Measurements from ENCODE around the gene CDH23.

The CDH23 gene

GRCh38 chr10:71534568-71535194 is 138.0 kb downstream of the CDH23 start:
- no peak for DNase-seq (ENCODE audit: low read depth, low spot score)

GRCh38 chr10:71536332-71536731 is 139.6 kb downstream of the CDH23 start:
- DNase-seq (ENCODE audit: low read depth, low spot score) = no peak

- DNase-seq (ENCODE audit: low read depth, low spot score) = no peak
Measured at GRCh38 chr10:71537125-71537524, 140.4 kb downstream of the CDH23 start.

- DNase-seq (ENCODE audit: low read depth, low spot score) = no peak
Measured at GRCh38 chr10:71537681-71538080, 141.0 kb downstream of the CDH23 start.

- DNase-seq (ENCODE audit: low read depth, low spot score) = no peak
Measured at GRCh38 chr10:71538608-71539260, 142.0 kb downstream of the CDH23 start.

- DNase-seq (ENCODE audit: low read depth, low spot score) = no peak
Measured at GRCh38 chr10:71539442-71540118, 142.9 kb downstream of the CDH23 start.

GRCh38 chr10:71542478-71542877 is 145.8 kb downstream of the CDH23 start:
- DNase-seq (ENCODE audit: low read depth, low spot score) = no peak

GRCh38 chr10:71543608-71544170 is 147.0 kb downstream of the CDH23 start:
- no peak for DNase-seq (ENCODE audit: low read depth, low spot score)

GRCh38 chr10:71545001-71545400 is 148.3 kb downstream of the CDH23 start:
- DNase-seq (ENCODE audit: low read depth, low spot score) = no peak

GRCh38 chr10:71546220-71546619 is 149.5 kb downstream of the CDH23 start:
- DNase-seq (ENCODE audit: low read depth, low spot score) = no peak

GRCh38 chr10:71547312-71547711 is 150.6 kb downstream of the CDH23 start:
- no peak for DNase-seq (ENCODE audit: low read depth, low spot score)

GRCh38 chr10:71547876-71548846 is 151.4 kb downstream of the CDH23 start:
- DNase-seq (ENCODE audit: low read depth, low spot score) = no peak

GRCh38 chr10:71549766-71550533 is 153.2 kb downstream of the CDH23 start:
- no peak for DNase-seq (ENCODE audit: low read depth, low spot score)

- DNase-seq (ENCODE audit: low read depth, low spot score) = no peak
Measured at GRCh38 chr10:71550628-71551027, 153.9 kb downstream of the CDH23 start.

- DNase-seq (ENCODE audit: low read depth, low spot score) = no peak
Measured at GRCh38 chr10:71551970-71552369, 155.2 kb downstream of the CDH23 start.

- DNase-seq (ENCODE audit: low read depth, low spot score) = no peak
Measured at GRCh38 chr10:71553432-71553831, 156.7 kb downstream of the CDH23 start.

GRCh38 chr10:71554671-71555070 is 158.0 kb downstream of the CDH23 start:
- no peak for DNase-seq (ENCODE audit: low read depth, low spot score)

GRCh38 chr10:71555087-71555723 is 158.5 kb downstream of the CDH23 start:
- no peak for DNase-seq (ENCODE audit: low read depth, low spot score)

GRCh38 chr10:71555724-71556119 is 159.0 kb downstream of the CDH23 start:
- DNase-seq (ENCODE audit: low read depth, low spot score) = no peak

GRCh38 chr10:71558991-71559390 is 162.3 kb downstream of the CDH23 start:
- DNase-seq (ENCODE audit: low read depth, low spot score) = no peak

All from activated CD4-positive, CD25-positive, alpha-beta regulatory T cell treated with anti-CD3 and anti-CD28 coated beads, Interleukin-2, amount 50 U/mL, for 16 hours (primary cell).